ENCODE results near the gene PTPRE.

The PTPRE gene

GRCh38 chr10:128084364-128084763 is 177.5 kb downstream of the PTPRE start:
- TF ChIP-seq TAF1 (IDR thresholded peaks at IDR 0.05; ENCODE audit: borderline replicate concordance, insufficient read depth, low read length), result no peak
- TF ChIP-seq POLR2AphosphoS5 (IDR thresholded peaks at IDR 0.05; ENCODE audit: low read depth, low read length), result no peak
- no peak for TF ChIP-seq FOXP2 (optimal IDR thresholded peaks at IDR 0.05; ENCODE audit: borderline replicate concordance, extremely low read depth, extremely low read length, insufficient read depth)
- TF ChIP-seq SIN3A (IDR thresholded peaks at IDR 0.05; ENCODE audit: borderline replicate concordance, insufficient read depth, low read length), result no peak
- TF ChIP-seq, protein P1, sequence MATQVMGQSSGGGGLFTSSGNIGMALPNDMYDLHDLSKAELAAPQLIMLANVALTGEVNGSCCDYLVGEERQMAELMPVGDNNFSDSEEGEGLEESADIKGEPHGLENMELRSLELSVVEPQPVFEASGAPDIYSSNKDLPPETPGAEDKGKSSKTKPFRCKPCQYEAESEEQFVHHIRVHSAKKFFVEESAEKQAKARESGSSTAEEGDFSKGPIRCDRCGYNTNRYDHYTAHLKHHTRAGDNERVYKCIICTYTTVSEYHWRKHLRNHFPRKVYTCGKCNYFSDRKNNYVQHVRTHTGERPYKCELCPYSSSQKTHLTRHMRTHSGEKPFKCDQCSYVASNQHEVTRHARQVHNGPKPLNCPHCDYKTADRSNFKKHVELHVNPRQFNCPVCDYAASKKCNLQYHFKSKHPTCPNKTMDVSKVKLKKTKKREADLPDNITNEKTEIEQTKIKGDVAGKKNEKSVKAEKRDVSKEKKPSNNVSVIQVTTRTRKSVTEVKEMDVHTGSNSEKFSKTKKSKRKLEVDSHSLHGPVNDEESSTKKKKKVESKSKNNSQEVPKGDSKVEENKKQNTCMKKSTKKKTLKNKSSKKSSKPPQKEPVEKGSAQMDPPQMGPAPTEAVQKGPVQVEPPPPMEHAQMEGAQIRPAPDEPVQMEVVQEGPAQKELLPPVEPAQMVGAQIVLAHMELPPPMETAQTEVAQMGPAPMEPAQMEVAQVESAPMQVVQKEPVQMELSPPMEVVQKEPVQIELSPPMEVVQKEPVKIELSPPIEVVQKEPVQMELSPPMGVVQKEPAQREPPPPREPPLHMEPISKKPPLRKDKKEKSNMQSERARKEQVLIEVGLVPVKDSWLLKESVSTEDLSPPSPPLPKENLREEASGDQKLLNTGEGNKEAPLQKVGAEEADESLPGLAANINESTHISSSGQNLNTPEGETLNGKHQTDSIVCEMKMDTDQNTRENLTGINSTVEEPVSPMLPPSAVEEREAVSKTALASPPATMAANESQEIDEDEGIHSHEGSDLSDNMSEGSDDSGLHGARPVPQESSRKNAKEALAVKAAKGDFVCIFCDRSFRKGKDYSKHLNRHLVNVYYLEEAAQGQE (IDR thresholded peaks at IDR 0.05; ENCODE audit: insufficient read depth in 1 of 2, low read depth in 2 of 2, low read length in 2 of 2), result no peak

GRCh38 chr10:128084991-128085390 is 178.1 kb downstream of the PTPRE start:
- no peak for TF ChIP-seq TAF1 (IDR thresholded peaks at IDR 0.05; ENCODE audit: borderline replicate concordance, insufficient read depth, low read length)
- TF ChIP-seq SIN3A (IDR thresholded peaks at IDR 0.05; ENCODE audit: borderline replicate concordance, insufficient read depth, low read length), result no peak
- no peak for TF ChIP-seq FOXP2 (optimal IDR thresholded peaks at IDR 0.05; ENCODE audit: borderline replicate concordance, extremely low read depth, extremely low read length, insufficient read depth)
- TF ChIP-seq, protein P1 (IDR thresholded peaks at IDR 0.05; ENCODE audit: insufficient read depth in 1 of 2, low read depth in 2 of 2, low read length in 2 of 2), result no peak
- TF ChIP-seq POLR2AphosphoS5 (IDR thresholded peaks at IDR 0.05; ENCODE audit: low read depth, low read length), result no peak

GRCh38 chr10:128086003-128086863 is 179.3 kb downstream of the PTPRE start:
- TF ChIP-seq SIN3A (IDR thresholded peaks at IDR 0.05; ENCODE audit: borderline replicate concordance, insufficient read depth, low read length) (no peak), TAF1 (IDR thresholded peaks at IDR 0.05; ENCODE audit: borderline replicate concordance, insufficient read depth, low read length) (no peak), POLR2AphosphoS5 (IDR thresholded peaks at IDR 0.05; ENCODE audit: low read depth, low read length) (no peak), FOXP2 (optimal IDR thresholded peaks at IDR 0.05; ENCODE audit: borderline replicate concordance, extremely low read depth, extremely low read length, insufficient read depth) (no peak)
- TF ChIP-seq, protein P1 (IDR thresholded peaks at IDR 0.05; ENCODE audit: insufficient read depth in 1 of 2, low read depth in 2 of 2, low read length in 2 of 2), result no peak

GRCh38 chr10:128087146-128087883 is 180.4 kb downstream of the PTPRE start:
- TF ChIP-seq SIN3A (IDR thresholded peaks at IDR 0.05; ENCODE audit: borderline replicate concordance, insufficient read depth, low read length) (no peak), POLR2AphosphoS5 (IDR thresholded peaks at IDR 0.05; ENCODE audit: low read depth, low read length) (no peak), FOXP2 (optimal IDR thresholded peaks at IDR 0.05; ENCODE audit: borderline replicate concordance, extremely low read depth, extremely low read length, insufficient read depth) (no peak), TAF1 (IDR thresholded peaks at IDR 0.05; ENCODE audit: borderline replicate concordance, insufficient read depth, low read length) (no peak)
- TF ChIP-seq, protein P1 (IDR thresholded peaks at IDR 0.05; ENCODE audit: insufficient read depth in 1 of 2, low read depth in 2 of 2, low read length in 2 of 2), result no peak

Measured in PFSK-1 (cell line).